ENCODE measurements around the gene ANO4.

The ANO4 gene

DNA sequence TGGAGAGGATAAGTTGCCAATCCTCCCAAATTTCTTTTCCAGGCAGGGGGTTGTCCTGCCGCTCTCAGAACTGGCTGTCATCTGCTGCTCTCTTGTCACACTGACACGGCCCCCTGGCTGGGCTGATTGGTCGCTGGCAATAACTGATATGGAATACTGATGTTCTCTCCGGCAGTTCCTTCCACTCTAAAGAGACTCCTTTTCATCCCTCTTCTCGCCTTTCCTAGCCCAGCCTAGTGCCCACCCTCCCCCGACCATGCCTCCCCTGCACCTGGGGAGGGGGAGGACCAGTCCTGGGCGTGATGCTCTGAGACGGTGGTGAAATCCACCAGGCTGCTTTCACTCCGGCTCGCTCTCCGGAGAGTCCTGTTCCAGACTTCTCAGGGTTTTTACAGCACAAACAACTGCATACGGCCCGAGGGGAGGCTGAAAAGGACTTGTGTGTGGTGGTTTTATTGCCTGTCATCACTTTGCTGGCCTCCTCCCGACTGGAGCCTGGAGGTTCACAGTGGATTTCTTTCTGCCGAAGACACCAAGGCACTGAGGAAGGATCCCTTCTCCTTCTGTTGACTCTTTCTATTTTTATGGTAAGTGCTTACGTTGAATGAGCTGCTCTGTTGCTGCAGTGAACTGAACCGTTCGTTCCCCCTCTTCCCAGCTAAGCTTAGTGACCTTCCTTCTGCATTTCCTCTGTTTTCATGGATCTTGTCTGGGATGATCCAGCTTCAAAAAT lies at the start of gene ANO4:
Gene ANO4, plus strand, starts transcription at position 336 of the 733 bp plus-strand sequence. CDS start 107,010 bp downstream, outside the sequence.
- DNase-seq (ENCODE audit: low read depth in 2 of 2): peak in 1 of 2 donors; percentile 5
- TF ChIP-seq, protein P1, sequence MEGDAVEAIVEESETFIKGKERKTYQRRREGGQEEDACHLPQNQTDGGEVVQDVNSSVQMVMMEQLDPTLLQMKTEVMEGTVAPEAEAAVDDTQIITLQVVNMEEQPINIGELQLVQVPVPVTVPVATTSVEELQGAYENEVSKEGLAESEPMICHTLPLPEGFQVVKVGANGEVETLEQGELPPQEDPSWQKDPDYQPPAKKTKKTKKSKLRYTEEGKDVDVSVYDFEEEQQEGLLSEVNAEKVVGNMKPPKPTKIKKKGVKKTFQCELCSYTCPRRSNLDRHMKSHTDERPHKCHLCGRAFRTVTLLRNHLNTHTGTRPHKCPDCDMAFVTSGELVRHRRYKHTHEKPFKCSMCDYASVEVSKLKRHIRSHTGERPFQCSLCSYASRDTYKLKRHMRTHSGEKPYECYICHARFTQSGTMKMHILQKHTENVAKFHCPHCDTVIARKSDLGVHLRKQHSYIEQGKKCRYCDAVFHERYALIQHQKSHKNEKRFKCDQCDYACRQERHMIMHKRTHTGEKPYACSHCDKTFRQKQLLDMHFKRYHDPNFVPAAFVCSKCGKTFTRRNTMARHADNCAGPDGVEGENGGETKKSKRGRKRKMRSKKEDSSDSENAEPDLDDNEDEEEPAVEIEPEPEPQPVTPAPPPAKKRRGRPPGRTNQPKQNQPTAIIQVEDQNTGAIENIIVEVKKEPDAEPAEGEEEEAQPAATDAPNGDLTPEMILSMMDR (IDR thresholded peaks at IDR 0.05; ENCODE audit: low read depth, low read length): no peak
- no peak within 1 kb of the TSS for H3K4me3 ChIP-seq (replicated peaks in 1 of 2; ENCODE audit: low read depth in 2 of 2, low read length in 2 of 2)

DNA sequence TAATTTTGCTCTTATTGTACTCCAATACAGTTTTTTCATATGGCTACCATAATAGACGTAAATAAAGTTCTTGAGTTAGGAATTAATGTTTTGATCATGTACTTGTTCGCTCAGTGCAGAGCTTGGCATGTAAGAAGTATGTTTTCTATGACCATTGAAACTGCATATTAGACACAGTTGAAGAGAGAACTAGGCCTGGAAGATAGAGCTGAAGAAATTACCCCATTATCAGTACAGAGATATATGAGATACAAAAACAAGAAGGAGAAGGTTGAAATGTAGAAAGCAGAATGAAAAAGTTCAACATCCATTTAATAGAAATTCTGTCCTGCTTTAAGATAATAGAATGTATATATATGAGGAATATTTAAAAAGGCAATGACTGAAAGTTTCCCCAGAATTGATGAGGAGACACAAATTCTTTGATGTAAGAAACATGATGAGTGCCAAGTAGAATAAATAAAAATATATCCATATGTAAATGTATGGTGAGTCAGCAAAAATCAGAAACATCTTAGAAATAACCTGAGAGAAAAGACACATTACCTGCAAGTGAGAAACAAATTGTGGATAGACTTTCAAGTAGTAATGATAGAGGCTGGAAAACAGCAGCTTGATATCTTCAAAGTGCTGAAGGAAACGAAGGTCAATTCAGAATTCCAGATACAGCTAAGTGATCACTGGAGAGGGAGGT lies 49.1 kb upstream of the ANO4 start:
- H3K4me3 ChIP-seq (replicated peaks in 1 of 2; ENCODE audit: low read depth in 2 of 2, low read length in 2 of 2): no peak overlapping the region
- TF ChIP-seq, protein P1 (IDR thresholded peaks at IDR 0.05; ENCODE audit: low read depth, low read length): no peak
- no peak for DNase-seq (ENCODE audit: low read depth in 2 of 2)

DNA sequence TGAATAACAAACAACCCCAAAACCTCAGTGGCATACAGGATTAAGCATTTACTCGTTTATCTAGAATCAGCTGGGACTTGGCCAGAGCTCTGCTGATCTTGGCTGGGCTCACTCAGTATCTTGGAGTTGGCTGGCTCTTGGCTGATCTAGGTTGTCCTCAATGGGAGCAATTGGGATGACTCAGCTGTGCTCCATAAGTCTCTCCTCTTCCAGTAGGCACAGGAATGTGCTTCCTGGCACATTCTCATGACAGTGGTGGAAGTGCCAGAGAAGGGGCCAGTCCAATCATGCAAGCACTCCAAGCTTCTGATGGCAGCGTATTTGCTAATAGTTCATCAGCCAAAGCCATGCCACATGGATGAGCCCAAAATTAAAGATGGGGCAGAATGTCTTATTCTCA lies 41.7 kb upstream of the ANO4 start:
- TF ChIP-seq, protein P1 (IDR thresholded peaks at IDR 0.05; ENCODE audit: low read depth, low read length): no peak
- no peak overlapping the region for H3K4me3 ChIP-seq (replicated peaks in 1 of 2; ENCODE audit: low read depth in 2 of 2, low read length in 2 of 2)
- peak in 1 of 2 donors; percentile 16 for DNase-seq (ENCODE audit: low read depth in 2 of 2)

DNA sequence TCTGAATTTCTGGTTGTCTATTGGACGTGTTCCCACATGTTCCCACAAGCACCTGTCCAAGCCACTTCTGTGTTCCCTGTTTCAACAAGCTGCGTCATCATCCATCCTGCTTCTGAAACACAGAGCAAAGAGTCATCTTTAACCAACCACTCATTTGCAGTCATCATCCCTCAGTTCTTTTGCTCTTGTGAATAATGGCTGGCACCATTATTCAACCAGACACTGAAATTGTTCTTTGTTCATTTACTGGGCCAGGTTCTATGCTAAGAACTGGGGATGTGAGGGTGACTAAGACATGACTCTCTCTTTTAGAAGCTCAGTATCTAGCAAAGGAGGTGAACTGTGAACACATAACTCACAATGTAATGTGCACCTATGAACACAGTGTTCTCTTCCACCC lies 40.7 kb upstream of the ANO4 start:
- DNase-seq (ENCODE audit: low read depth in 2 of 2): peak in 1 of 2 donors; percentile 72
- no peak overlapping the region for H3K4me3 ChIP-seq (replicated peaks in 1 of 2; ENCODE audit: low read depth in 2 of 2, low read length in 2 of 2)
- TF ChIP-seq, protein P1 (IDR thresholded peaks at IDR 0.05; ENCODE audit: low read depth, low read length): no peak

DNA sequence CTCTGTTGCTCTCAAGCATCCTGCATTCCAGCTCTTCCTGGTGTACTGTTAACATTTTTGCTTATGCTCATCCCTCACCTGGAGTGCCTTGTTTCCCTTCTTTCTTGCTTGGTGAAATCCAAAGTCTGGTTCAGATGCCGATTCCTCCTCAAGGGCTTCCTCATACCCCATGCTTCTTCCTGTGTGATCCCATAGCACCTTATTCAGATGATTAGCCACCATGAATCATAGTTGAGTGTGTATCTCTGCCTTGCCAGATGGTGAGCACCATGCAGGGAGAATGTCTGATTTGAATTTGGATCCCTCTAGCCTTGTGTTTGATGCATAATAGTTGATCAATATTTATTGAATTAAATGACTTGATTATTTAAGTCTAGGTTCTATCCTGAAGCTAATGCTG lies 39.4 kb upstream of the ANO4 start:
- TF ChIP-seq, protein P1 (IDR thresholded peaks at IDR 0.05; ENCODE audit: low read depth, low read length): no peak
- H3K4me3 ChIP-seq (replicated peaks in 1 of 2; ENCODE audit: low read depth in 2 of 2, low read length in 2 of 2): no peak overlapping the region
- DNase-seq (ENCODE audit: low read depth in 2 of 2): peak in 1 of 2 donors; percentile 33

DNA sequence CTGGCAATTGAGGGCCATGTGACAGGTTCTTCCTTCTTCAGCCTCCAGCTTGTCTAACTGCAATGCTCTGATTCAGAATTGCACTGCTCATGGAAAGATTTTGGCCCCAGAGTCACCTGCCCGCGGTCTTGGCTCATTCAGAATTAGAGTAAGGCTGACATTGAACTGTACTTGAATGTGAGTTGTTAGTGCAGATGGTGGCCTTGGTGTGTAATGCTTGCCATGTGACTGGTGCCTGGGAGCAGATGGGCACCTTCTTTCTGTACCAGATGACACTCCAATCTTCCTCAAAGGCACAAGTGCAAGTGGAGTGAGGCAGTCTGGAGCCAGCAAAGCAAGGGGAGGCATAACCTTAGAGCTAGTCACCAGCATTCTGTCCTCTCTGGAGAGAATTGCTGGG lies 36.5 kb upstream of the ANO4 start:
- no peak for DNase-seq (ENCODE audit: low read depth in 2 of 2)

More for the DNA sequence above, 36.5 kb upstream of the ANO4 start:
- no peak overlapping the region for H3K4me3 ChIP-seq (replicated peaks in 1 of 2; ENCODE audit: low read depth in 2 of 2, low read length in 2 of 2)
- TF ChIP-seq, protein P1 (IDR thresholded peaks at IDR 0.05; ENCODE audit: low read depth, low read length): no peak

Measured in cardiac fibroblast (primary cell).